Central memory CD8-positive, alpha-beta T cell (primary cell): Measurements from ENCODE around the gene KRTAP5-2.
"Not testable (repeated sequence)": the region's sequence is repeated elsewhere in the genome, so short reads cannot be mapped to it uniquely, and the experiment has no call there.

Experiments used
- ATAC-seq: fragments of 150-1000 bp; cut with Tn5 transposase; replicated peaks from 2 replicates; pipeline ENCODE4 v1.10.0; 2022; ENCODE audit warnings: mild to moderate bottlenecking, moderate FRiP score, moderate number of reproducible peaks; ENCODE audit not compliant: poor library complexity, severe bottlenecking; ENCODE audit errors: extremely low read depth
- DNase-seq, 2 donors: peaks; one replicate each; pipeline ENCODE4 v3.0.0; 2021; ENCODE audit warnings: low spot score in 2 of 2
- H3K27ac Mint-ChIP-seq: one replicate; pipeline ENCODE4 v1.8.0; 2022; ENCODE audit warnings: low read depth, mild to moderate bottlenecking, moderate library complexity, mixed read lengths
- H3K27me3 Mint-ChIP-seq: one replicate; pipeline ENCODE4 v1.8.0; 2022; ENCODE audit warnings: mixed read lengths
- H3K36me3 Mint-ChIP-seq: one replicate; pipeline ENCODE4 v1.8.0; 2022; ENCODE audit warnings: mild to moderate bottlenecking, moderate library complexity, mixed read lengths; ENCODE audit not compliant: insufficient read depth
- H3K4me1 Mint-ChIP-seq: one replicate; pipeline ENCODE4 v1.8.0; 2022; ENCODE audit warnings: mixed read lengths
- H3K4me3 Mint-ChIP-seq: one replicate; pipeline ENCODE4 v1.8.0; 2022; ENCODE audit warnings: mild to moderate bottlenecking, moderate library complexity, mixed read lengths
- H3K9me3 Mint-ChIP-seq: one replicate; pipeline ENCODE4 v1.8.0; 2022; ENCODE audit warnings: mixed read lengths

Gene KRTAP5-2

DNA sequence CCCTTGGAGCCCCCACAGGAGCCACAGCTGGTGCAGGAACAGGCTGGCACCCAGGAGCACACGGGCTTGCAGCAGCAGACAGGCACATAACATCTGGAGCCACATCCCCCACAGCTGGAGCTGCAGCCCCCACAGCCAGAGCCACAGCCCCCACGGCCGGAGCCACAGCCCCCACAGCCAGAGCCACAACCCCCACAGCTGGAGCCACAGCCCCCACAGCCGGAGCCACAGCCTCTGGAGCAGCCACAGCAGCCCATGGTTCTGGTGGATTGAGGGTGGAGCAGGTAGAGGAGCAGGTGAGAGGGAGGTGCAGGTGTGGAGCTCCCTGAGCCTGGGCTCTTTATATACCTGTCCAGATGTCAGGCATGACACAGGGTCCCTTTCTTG lies at the start of gene KRTAP5-2:
TSS of gene KRTAP5-2 (minus strand) at position 301 of the 387 bp plus-strand sequence. CDS start at position 257, 44 bp downstream.
- ATAC-seq (no peak), DNase-seq (no peak)
- no peak within 1 kb of the TSS for H3K4me3 Mint-ChIP-seq
- H3K27ac Mint-ChIP-seq, result no peak within 1 kb of the TSS
- no peaks in the 10 kb centered on the region for H3K36me3 Mint-ChIP-seq
- no peaks in the 10 kb centered on the region for H3K9me3 Mint-ChIP-seq
- peaks cover 66% of the 10 kb centered on the region for H3K27me3 Mint-ChIP-seq
- H3K4me1 Mint-ChIP-seq, result peaks cover 8% of the 10 kb centered on the region

GRCh38 chr11:1646540-1646939 lies 48.4 kb upstream of the KRTAP5-2 start:
- peaks cover 41% of the 10 kb centered on the region for H3K27me3 Mint-ChIP-seq
- H3K4me1 Mint-ChIP-seq, H3K9me3 Mint-ChIP-seq, ATAC-seq, DNase-seq, H3K4me3 Mint-ChIP-seq, H3K36me3 Mint-ChIP-seq, H3K27ac Mint-ChIP-seq: not testable (repeated sequence)

DNA sequence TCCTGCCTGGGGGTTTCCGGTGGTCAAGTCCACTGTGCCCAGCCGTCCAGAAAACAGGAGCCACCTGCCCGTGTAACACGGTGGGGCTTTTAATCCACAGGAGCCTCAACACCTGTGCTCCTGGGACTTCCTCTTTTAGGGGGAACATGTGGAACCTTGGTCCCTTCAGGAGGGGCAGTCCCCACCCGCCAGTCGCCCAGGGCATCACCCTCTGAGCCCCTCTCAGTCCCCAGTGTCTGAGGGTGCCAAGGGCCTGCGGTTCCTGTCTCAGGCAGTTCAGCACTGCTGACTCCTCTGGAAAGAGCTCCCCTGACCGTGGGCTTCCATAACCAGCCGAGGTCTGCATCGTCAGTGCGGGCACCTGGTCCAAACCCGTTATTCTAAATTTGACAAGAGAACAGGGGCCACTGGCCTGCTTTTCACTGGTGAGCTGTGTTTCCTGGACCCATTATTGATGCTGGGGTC lies 47.3 kb upstream of the KRTAP5-2 start:
- Mint-ChIP-seq H3K27ac (no peak overlapping the region), H3K27me3 (peaks cover 53% of the 10 kb centered on the region), H3K4me3 (no peak overlapping the region), H3K36me3 (no peaks in the 10 kb centered on the region), H3K9me3 (no peaks in the 10 kb centered on the region), H3K4me1 (no peaks in the 10 kb centered on the region)
- DNase-seq, result no peak
- no peak for ATAC-seq

DNA sequence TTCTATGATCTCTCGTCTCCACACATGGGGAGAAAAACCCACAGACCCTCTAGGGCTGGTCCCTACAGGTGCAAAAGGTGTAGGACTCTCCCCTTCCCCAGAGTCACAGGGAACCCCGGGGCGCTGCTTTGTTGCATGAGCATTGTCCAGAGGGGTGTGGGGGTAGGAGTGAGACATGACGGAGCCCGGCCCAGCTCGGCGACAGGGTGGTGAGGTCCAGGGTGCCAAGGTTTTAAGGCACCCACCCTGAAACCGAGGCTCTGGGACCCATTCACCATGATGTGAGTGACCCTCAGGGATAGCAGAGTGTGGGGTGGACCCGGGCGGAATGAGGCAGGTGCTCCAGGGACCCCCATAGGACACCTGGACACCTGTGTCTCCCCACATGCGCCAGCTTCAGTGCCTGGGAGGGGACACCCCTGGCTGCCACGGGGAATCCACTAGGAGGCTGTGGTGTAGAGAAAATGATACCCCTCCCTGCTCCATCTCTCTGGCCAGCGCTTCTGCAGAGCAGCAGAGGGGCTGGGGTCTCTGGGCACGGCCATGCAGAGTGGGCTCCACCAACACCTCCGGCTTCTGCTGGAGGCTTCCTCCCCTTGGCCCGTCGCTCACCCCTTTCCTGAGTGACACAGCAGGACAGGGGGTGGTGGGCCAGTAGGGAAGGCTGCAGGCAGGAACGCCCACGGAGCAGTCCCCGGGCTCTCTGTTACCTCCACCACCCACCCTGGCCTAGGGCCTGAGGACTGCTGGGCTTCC lies 46.7 kb upstream of the KRTAP5-2 start:
- no peak overlapping the region for H3K27ac Mint-ChIP-seq
- H3K27me3 Mint-ChIP-seq, result peaks cover 59% of the 10 kb centered on the region
- H3K4me1 Mint-ChIP-seq, result no peaks in the 10 kb centered on the region
- no peaks in the 10 kb centered on the region for H3K9me3 Mint-ChIP-seq
- H3K36me3 Mint-ChIP-seq, result no peaks in the 10 kb centered on the region
- H3K4me3 Mint-ChIP-seq, result no peak overlapping the region
- no peak for DNase-seq
- ATAC-seq, result no peak

DNA sequence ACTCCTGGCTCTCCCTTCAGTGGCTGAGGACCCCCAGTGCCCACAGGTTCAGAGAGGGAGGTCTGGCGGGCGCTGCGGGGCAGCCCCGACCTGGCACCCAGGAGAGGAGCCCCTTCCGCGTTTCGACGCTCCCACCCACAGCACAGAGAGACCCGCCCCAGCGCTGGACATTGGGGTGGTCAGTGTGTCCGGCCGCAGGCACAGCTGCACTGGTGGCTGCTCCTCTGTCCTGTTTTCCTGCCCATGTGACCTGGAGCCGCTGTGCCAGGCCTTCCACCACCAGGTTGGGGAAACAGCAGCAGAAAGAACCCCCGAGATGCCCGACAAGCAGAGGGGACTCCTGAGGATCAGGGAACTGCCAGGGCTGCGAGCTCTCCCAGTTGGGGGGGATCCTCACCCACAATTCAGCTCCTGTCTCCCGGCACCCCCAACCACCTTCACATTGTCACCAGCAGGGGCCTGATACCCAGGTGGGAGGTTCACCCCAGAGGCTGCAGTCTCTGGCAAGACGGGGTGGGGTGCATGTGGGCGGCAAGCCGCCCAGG lies 45.1 kb upstream of the KRTAP5-2 start:
- Mint-ChIP-seq H3K27ac (no peak overlapping the region), H3K36me3 (no peaks in the 10 kb centered on the region), H3K9me3 (no peaks in the 10 kb centered on the region), H3K4me1 (no peaks in the 10 kb centered on the region), H3K27me3 (peaks cover 72% of the 10 kb centered on the region), H3K4me3 (no peak overlapping the region)
- DNase-seq (no peak), ATAC-seq (no peak)

- ATAC-seq (no peak), DNase-seq (no peak)
- H3K4me1 Mint-ChIP-seq, result no peaks in the 10 kb centered on the region
- no peaks in the 10 kb centered on the region for H3K36me3 Mint-ChIP-seq
- H3K4me3 Mint-ChIP-seq, result no peak overlapping the region
- H3K9me3 Mint-ChIP-seq, result no peaks in the 10 kb centered on the region
- H3K27ac Mint-ChIP-seq, result no peak overlapping the region
- peaks cover 70% of the 10 kb centered on the region for H3K27me3 Mint-ChIP-seq
These were observed 44.4 kb upstream of the KRTAP5-2 start for GRCh38 chr11:1642288-1643145.

DNA sequence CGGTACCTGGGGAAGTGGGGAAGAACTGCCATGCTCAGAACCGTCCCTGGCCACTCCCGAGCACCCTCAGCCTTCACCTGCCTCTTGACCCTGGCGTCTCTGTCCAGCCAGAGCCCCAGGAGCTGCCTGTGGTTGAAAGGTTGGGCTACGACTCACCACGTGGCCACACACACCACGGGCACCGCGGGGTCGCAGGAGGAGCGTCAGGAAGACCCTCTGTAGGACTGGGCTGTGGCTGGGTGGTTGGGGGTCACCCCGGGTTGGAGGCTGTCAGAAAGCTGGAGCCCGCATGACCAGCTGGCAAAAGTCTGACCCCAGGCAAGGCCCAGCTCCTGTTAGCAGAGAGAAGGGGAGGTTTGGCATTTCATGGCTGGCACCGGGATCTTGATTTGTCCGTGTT lies 43.0 kb upstream of the KRTAP5-2 start:
- no peaks in the 10 kb centered on the region for H3K36me3 Mint-ChIP-seq
- H3K4me3 Mint-ChIP-seq, result no peak overlapping the region
- no peak for ATAC-seq
- peaks cover 71% of the 10 kb centered on the region for H3K27me3 Mint-ChIP-seq
- no peak overlapping the region for H3K27ac Mint-ChIP-seq
- H3K4me1 Mint-ChIP-seq, result no peaks in the 10 kb centered on the region
- no peaks in the 10 kb centered on the region for H3K9me3 Mint-ChIP-seq
- DNase-seq, result no peak

DNA sequence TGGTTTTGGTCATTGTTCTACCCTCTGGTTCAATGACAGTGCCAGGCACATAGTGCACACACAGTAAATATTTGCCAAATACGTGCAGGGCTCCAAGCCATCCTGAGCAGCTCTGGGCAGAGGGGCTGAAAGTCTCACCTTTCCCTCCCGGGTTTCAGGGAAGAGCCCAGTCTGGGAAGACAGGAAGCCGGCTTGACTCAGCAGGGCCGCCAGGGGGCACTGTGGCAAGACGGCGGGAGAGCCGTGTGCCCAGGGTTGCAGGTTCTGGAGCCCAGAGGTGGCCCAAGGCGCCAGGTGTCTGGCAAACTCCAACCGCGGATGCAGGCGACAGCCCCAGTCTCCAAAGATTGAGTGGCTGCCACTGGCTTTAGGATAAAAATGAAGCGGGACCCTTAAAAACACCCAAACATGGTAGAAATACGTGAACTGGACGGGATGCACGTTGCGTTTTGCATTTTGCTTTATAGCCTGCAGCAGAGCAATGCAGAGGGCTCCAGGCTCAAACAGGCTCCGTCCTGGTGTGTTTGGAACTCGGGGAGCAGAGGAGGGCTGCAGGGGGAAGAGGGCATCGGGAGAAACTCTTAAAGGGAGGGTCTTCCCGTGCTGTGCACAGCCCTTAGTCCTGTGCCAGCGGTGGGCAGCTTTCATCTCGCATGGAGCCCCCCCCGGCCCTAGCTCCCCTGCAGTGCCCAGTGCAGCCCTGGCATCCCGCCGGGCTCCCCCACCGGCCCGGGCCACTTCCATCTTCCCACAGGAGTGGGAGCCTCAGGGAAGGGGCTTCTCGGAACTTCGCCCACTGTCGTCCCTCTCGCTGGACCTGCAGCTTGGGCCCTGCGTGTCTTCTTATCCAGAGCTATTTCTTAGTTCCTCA lies 42.2 kb upstream of the KRTAP5-2 start:
- no peaks in the 10 kb centered on the region for H3K36me3 Mint-ChIP-seq
- ATAC-seq, result no peak
- H3K9me3 Mint-ChIP-seq, result no peaks in the 10 kb centered on the region
- H3K27ac Mint-ChIP-seq, result no peak overlapping the region
- no peak overlapping the region for H3K4me3 Mint-ChIP-seq
- H3K4me1 Mint-ChIP-seq, result no peaks in the 10 kb centered on the region
- DNase-seq, result no peak
- H3K27me3 Mint-ChIP-seq, result peaks cover 72% of the 10 kb centered on the region

DNA sequence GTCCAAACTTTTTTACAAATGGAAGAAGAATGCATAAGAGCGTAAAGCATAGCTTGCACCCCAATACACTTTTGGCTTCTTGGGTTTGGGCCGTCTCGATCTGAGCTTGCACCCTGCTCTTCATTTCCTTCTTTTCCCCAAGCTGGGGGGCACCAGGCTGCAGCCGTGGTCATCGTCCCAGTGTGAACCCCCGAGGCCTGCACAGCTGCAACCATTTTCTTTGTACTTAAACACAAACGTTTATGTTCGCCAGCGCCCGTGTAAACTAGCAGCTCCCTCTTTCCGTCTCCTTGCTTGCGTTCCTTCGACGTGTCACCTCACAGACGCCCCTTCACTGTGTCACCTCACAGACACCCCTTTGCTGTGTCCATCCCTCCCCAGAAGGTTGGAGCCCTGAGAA lies 41.6 kb upstream of the KRTAP5-2 start:
- ATAC-seq (no peak), DNase-seq (no peak)
- Mint-ChIP-seq H3K27ac (no peak overlapping the region), H3K4me3 (no peak overlapping the region), H3K36me3 (no peaks in the 10 kb centered on the region), H3K4me1 (no peaks in the 10 kb centered on the region), H3K9me3 (no peaks in the 10 kb centered on the region), H3K27me3 (peaks cover 72% of the 10 kb centered on the region)

DNA sequence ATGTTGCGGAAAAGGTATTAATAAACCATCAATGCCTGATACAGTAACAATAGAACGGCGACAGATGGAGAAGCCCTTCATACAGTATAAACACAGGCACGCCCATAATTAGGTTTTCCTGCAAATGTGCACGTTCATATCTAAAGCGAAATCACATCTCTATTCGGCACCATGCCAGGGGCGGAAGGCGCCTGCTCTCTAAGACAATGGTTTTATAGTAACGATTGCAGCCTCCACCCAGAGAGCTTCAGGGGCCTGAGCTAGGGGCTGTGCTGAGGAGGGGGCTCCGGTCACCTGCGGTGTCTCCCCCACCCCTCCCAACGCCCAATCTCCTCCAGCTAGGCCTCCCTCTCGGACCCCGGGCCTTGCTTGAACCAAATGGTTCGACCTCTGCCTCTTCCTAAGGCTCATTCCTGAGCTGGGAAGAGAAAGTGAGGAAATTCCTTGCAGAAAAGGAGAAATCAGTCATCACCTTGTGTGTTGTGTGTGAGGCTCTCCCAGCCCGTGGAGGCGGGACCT lies 41.1 kb upstream of the KRTAP5-2 start:
- ATAC-seq (no peak), DNase-seq (no peak)
- Mint-ChIP-seq H3K9me3 (no peaks in the 10 kb centered on the region), H3K4me3 (no peak overlapping the region), H3K27ac (no peak overlapping the region), H3K27me3 (peaks cover 68% of the 10 kb centered on the region), H3K4me1 (no peaks in the 10 kb centered on the region), H3K36me3 (no peaks in the 10 kb centered on the region)

DNA sequence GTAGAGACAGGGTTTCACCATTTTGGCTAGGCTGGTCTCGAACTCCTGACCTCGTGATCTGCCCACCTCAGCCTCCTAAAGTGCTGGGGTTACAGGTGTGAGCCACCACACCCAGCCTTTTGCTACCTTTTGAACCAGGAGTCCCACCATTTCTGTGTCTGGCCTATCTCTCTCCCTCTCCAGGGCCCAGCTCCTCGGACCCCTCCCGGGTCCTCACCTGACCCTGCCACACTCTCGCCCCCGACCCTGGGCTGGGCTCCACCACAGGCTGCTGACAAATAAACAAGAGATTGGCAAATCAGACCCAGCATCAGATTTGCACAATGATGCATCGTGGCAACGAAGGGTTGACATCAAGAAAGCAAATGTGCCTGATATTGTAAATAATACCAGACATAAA lies 40.2 kb upstream of the KRTAP5-2 start:
- ATAC-seq (no peak), DNase-seq (no peak)
- no peaks in the 10 kb centered on the region for H3K9me3 Mint-ChIP-seq
- H3K27me3 Mint-ChIP-seq, result peaks cover 63% of the 10 kb centered on the region
- H3K4me1 Mint-ChIP-seq, result no peaks in the 10 kb centered on the region
- no peak overlapping the region for H3K4me3 Mint-ChIP-seq
- H3K27ac Mint-ChIP-seq, result no peak overlapping the region
- no peaks in the 10 kb centered on the region for H3K36me3 Mint-ChIP-seq

- Mint-ChIP-seq H3K27me3 (peaks cover 69% of the 10 kb centered on the region), H3K4me1 (no peaks in the 10 kb centered on the region), H3K9me3 (no peaks in the 10 kb centered on the region), H3K27ac (no peak overlapping the region), H3K36me3 (no peaks in the 10 kb centered on the region), H3K4me3 (no peak overlapping the region)
- ATAC-seq (no peak), DNase-seq (no peak)
These were observed 39.5 kb upstream of the KRTAP5-2 start for GRCh38 chr11:1637628-1638027.
